Thymus (tissue), 11 donors: ENCODE data around the gene SLC7A9. TPM values are rescaled to one million over a fixed set of nuclear protein-coding genes. Genes with fewer than 3 reads are reported as not detected.

Experiments
- DNase-seq, 9 donors: peaks; one replicate each; pipeline ENCODE4 v3.0.0-alpha.2; 2013; ENCODE audit warnings: low spot score in 9 of 9, low read depth in 6 of 9, missing footprints in 1 of 9
- H3K27ac ChIP-seq, 2 donors: one replicate each; pipeline ENCODE4 v1.5.1; 2013; ENCODE audit warnings: control low read depth in 1 of 2, low read depth in 1 of 2, low read length in 1 of 2, mild to moderate bottlenecking in 1 of 2, moderate library complexity in 1 of 2
- H3K27me3 ChIP-seq, 2 donors: one replicate each; pipeline ENCODE4 v1.5.1; 2013; ENCODE audit warnings: low read length in 1 of 2; ENCODE audit not compliant: control insufficient read depth in 2 of 2, insufficient read depth in 1 of 2
- H3K36me3 ChIP-seq, 2 donors: one replicate each; pipeline ENCODE4 v1.5.1; 2013; ENCODE audit warnings: low read length in 1 of 2, mild to moderate bottlenecking in 1 of 2, moderate library complexity in 1 of 2; ENCODE audit not compliant: control insufficient read depth in 2 of 2, insufficient read depth in 2 of 2
- H3K4me1 ChIP-seq, 2 donors: one replicate each; pipeline ENCODE4 v1.5.1; 2013; ENCODE audit warnings: low read length in 2 of 2; ENCODE audit not compliant: control insufficient read depth in 2 of 2, insufficient read depth in 2 of 2
- H3K4me3 ChIP-seq, 2 donors: one replicate each; pipeline ENCODE4 v1.5.1; 2013; ENCODE audit warnings: low read length in 2 of 2, control low read depth in 1 of 2, mild to moderate bottlenecking in 1 of 2
- H3K9me3 ChIP-seq, 2 donors: one replicate each; pipeline ENCODE4 v1.5.1; 2013; ENCODE audit warnings: low read length in 1 of 2, mild to moderate bottlenecking in 1 of 2; ENCODE audit not compliant: control insufficient read depth in 2 of 2, insufficient read depth in 1 of 2
- WGBS: extraction: QIAGEN DNeasy Blood & Tissue Kit; methylation state at CpG from one replicate; pipeline ENCODE4 v1.1.7; 2013; 5-methylcytosine and 5-hydroxymethylcytosine counted together
- polyA plus RNA-seq: library from polyadenylated mRNA; stranded (reverse); fragments of 200-250 nt; gene quantifications from one replicate; pipeline ENCODE4 v1.2.3, GENCODE V29; 2013
- total RNA-seq: library from RNA; stranded (reverse); fragments of 120-200 nt; gene quantifications from one replicate; pipeline ENCODE4 v1.2.4, GENCODE V29; 2013
- donor health status: healthy.

Gene SLC7A9
- total and polyA plus RNA-seq, 2 donors: 0.24 to 0.98 TPM

DNA sequence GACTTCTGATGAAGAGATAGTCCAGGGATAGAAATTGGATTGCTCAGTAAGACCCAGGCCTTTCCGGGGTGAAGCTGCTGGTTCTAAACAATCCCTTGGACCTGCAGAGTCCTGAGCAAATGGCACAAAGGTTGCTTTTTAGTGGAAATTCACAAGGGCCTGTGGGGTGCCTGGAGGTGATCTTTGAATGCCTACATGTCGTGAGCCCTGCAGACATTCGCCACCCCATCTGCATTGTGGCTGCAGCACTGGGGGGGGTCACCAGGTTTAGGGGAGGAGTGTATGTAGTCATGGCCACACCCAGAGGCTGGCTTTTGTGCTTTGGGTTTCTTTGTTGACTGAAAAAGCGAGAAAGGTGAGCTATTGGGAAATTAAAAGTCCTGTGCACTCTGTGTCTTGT, 41.4 kb downstream of the SLC7A9 start:
- H3K4me3 ChIP-seq: no peak overlapping the region
- H3K36me3 ChIP-seq: no peaks in the 10 kb centered on the region
- peaks cover 2 to 24% of the 10 kb centered on the region in 2 donors for H3K4me1 ChIP-seq
- H3K27ac ChIP-seq: no peak overlapping the region
- H3K9me3 ChIP-seq: no peaks in the 10 kb centered on the region
- H3K27me3 ChIP-seq: peaks cover 2 to 21% of the 10 kb centered on the region in 2 donors
- DNase-seq: no peak
- 95% methylated on average over 4 of the region's 4 CpGs for WGBS

- Histone ChIP-seq H3K4me1 (peaks cover 5 to 41% of the 10 kb centered on the region in 2 donors), H3K36me3 (no peaks in the 10 kb centered on the region), H3K27me3 (peaks cover 2 to 24% of the 10 kb centered on the region in 2 donors), H3K4me3 (no peak overlapping the region), H3K9me3 (no peaks in the 10 kb centered on the region), H3K27ac (peak overlapping the region in 1 of 2 donors; percentile 73)
- no peak for DNase-seq
- WGBS: 58% methylated on average over 21 of the region's 21 CpGs
Measured at GRCh38 chr19:32824916-32825608, 44.5 kb downstream of the SLC7A9 start.

GRCh38 chr19:32824191-32824751, 45.3 kb downstream of the SLC7A9 start:
- no peaks in the 10 kb centered on the region for H3K9me3 ChIP-seq
- no peaks in the 10 kb centered on the region for H3K36me3 ChIP-seq
- H3K27ac ChIP-seq: peak overlapping the region in 1 of 2 donors; percentile 73
- H3K4me3 ChIP-seq: no peak overlapping the region
- H3K4me1 ChIP-seq: peaks cover 6 to 49% of the 10 kb centered on the region in 2 donors
- WGBS: 34% methylated on average over 20 of the region's 20 CpGs
- peaks cover 2 to 24% of the 10 kb centered on the region in 2 donors for H3K27me3 ChIP-seq
- peak in 4 of 9 donors; percentile 46 to 69 (median 52) for DNase-seq

- Histone ChIP-seq H3K27ac (peak overlapping the region in 1 of 2 donors; percentile 73), H3K4me3 (no peak overlapping the region), H3K27me3 (peaks cover 2 to 24% of the 10 kb centered on the region in 2 donors), H3K4me1 (peaks cover 6 to 54% of the 10 kb centered on the region in 2 donors), H3K36me3 (no peaks in the 10 kb centered on the region), H3K9me3 (no peaks in the 10 kb centered on the region)
- DNase-seq: no peak
- 92% methylated on average over 7 of the region's 7 CpGs for whole genome bisulfite sequencing
Measured at GRCh38 chr19:32823747-32824102, 45.8 kb downstream of the SLC7A9 start.

DNA sequence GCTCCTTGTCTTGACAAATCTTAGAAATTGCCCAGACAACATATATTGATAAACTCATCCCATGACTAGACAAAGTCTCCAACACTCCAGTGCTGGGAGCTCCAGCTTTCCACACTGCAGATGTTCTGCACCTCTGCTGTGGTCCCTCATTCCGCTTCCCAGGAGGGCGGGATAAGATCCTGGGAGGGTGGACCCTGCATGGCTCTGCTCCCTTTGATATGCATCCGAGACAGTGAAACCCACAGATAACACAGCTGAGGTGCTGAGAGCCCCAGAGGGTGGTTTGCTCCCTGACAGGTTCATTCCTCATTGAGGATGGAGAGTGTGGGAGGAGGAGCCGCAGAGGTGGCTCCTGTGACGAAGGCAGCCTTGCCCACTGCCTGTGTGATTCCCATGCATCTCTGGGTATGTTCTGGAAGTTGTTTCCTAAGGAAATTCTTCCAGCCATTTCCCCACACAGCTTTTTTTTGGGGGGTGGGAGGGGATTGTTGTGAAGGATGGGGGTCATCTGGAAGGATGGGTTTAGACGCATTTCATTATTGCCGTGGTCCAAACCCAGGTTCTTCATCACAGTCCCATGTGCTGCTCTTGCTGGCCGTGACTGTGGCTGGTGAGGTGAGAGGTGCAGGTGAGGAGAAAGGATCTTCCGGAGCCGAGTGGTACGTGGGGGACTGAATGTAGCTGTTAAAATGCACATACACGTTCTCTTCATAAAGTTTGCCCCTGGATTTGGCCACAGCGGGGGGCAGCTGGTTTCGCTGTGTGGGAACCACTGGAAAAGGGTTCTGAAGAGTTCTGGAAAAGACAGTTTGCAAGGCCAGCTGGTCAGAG, 46.4 kb downstream of the SLC7A9 start:
- peaks cover 2 to 24% of the 10 kb centered on the region in 2 donors for H3K27me3 ChIP-seq
- H3K36me3 ChIP-seq: no peaks in the 10 kb centered on the region
- no peaks in the 10 kb centered on the region for H3K9me3 ChIP-seq
- H3K4me3 ChIP-seq: no peak overlapping the region
- WGBS: 85% methylated on average over 14 of the region's 14 CpGs
- peaks cover 6 to 56% of the 10 kb centered on the region in 2 donors for H3K4me1 ChIP-seq
- no peak for DNase-seq
- H3K27ac ChIP-seq: no peak overlapping the region

DNA sequence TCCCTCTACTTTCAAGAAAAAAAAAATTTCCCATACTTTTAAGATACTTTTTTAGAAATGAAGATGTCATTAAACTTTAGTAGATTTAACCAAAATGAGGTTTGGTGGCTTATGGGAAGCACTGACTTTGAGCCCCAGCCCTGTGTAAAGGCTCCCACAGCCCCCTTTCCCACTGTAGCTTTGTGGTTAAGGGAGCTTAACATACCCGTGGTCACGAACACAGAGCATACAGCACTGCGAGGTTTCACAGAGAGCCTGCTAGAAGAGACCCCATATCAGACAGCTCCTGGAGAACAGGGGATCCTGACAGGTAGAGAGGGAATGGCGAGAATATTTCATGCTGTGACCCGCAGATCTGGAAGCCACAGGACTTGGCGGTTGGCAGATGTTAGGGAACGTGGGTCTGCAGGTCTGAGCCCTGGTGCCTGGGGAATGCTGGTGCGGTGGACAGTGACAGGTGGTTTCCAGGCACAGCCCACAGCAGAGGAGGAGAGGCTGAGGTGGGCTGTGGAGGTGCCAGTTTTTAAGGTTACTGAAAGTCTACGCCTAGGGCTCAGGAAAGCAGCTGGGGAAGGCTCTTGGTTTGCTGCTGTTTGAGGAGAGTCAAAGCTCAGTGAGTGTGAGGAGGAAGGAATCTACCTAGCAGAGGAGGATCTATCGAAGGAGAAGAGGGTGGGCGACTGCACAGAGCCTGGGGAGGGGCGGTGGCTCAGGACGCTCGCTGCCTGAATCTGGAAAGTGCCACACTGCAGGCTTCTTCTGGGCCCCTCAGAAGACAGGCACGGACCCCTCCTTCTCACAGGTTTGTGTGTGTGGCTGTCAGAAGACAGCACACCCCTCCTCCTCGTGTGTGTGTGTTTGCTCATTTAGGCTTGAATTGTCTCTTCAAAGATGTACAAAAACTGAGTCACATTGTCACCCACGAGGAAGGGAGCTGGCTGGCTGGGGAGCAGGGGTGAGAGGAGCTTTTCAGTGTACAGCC, 49.9 kb downstream of the SLC7A9 start:
- peak overlapping the region; percentile 43 to 75 for H3K27ac ChIP-seq
- WGBS: 51% methylated on average over 17 of the region's 17 CpGs
- H3K36me3 ChIP-seq: no peaks in the 10 kb centered on the region
- H3K4me1 ChIP-seq: peaks cover 6 to 55% of the 10 kb centered on the region in 2 donors
- H3K4me3 ChIP-seq: no peak overlapping the region
- peaks cover 2 to 18% of the 10 kb centered on the region in 2 donors for H3K27me3 ChIP-seq
- H3K9me3 ChIP-seq: no peaks in the 10 kb centered on the region
- peak in 4 of 9 donors; percentile 43 to 75 (median 45) for DNase-seq

DNA sequence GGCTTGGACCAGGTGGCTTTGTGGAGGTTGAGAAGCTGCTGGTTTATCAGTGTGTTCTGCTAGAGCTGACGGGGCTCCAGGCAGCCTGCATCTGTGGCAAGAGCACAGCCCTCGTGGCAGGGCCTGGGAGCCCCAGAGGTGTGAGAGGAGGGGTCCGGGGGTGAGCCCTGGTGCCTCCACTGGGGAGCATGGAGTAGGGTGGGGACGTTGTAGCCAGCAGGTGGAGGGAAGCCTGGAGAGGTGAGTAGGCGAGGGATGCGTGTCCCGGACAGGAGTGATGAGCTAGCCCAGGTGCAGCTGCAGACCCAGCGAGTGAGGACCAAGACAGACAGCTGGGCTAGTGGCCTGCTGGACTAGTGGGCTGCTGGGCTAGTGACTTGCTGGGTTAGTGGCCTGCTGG, 51.0 kb downstream of the SLC7A9 start:
- no peak for DNase-seq
- Histone ChIP-seq H3K4me1 (peaks cover 4 to 51% of the 10 kb centered on the region in 2 donors), H3K36me3 (no peaks in the 10 kb centered on the region), H3K4me3 (no peak overlapping the region), H3K27me3 (peaks cover 0 to 7% of the 10 kb centered on the region in 2 donors), H3K9me3 (no peaks in the 10 kb centered on the region), H3K27ac (no peak overlapping the region)
- WGBS: 95% methylated on average over 8 of the region's 8 CpGs

DNA sequence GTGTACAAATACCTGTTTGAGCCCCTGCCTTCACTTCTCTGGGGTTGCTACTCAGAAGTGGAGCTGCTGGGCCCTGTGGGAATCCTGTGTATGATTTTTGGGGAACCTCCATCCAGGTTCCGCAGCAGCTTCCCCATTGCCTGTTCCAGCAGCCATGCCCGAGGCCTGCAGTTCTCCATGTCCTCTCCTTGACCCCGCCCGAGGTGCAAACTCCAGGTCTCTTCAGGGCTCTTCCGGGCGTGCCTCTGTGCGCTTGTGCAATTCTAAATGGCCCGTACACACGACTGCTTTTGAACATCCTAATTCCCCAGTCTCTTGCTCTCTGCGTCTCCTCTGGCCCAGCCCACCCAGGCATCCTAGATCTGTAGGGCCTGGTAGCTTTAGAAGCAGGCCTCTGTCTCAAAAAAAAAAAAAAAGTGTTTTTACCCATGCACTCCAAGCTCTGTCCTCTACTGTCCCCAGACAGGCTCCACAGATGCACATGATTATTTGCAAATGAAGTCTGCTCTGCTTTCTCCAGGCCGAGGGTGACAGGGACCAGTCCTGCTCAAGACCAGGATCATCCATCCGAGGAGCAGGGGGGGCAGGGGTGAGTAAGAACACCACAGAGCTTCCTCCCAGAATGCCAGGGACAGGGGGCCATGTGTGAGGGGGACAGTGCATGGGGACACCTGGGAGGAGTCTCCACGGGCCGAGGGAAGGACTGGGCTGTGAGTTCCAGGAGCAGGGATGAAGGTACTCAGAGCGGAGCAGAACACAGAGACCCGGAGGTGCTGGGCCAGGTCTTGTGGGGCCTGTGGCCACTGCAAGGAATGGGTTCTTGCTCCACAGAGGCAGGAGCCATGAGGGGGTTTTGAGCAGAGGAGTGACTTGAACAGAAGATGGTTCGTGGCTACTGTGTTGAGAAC, 51.7 kb downstream of the SLC7A9 start:
- peaks cover 4 to 46% of the 10 kb centered on the region in 2 donors for H3K4me1 ChIP-seq
- no peak overlapping the region for H3K27ac ChIP-seq
- no peak for DNase-seq
- no peaks in the 10 kb centered on the region for H3K36me3 ChIP-seq
- H3K9me3 ChIP-seq: no peaks in the 10 kb centered on the region
- 92% methylated on average over 17 of the region's 17 CpGs for WGBS
- peaks cover 0 to under 1% of the 10 kb centered on the region in 2 donors for H3K27me3 ChIP-seq
- H3K4me3 ChIP-seq: no peak overlapping the region
